GM15510 (cell line): ENCODE measurements around the gene SMIM44.

Experiments used
- POLR2A ChIP-seq: IDR thresholded peaks from 3 replicates; pipeline ENCODE4 v1.6.1; 2011; ENCODE audit warnings: borderline replicate concordance; ENCODE audit not compliant: insufficient read length; ENCODE audit errors: extremely low read depth

The SMIM44 gene

GRCh38 chr19:3478409-3479176, 4.6 kb downstream of the SMIM44 start:
- TF ChIP-seq POLR2A = no peak

DNA sequence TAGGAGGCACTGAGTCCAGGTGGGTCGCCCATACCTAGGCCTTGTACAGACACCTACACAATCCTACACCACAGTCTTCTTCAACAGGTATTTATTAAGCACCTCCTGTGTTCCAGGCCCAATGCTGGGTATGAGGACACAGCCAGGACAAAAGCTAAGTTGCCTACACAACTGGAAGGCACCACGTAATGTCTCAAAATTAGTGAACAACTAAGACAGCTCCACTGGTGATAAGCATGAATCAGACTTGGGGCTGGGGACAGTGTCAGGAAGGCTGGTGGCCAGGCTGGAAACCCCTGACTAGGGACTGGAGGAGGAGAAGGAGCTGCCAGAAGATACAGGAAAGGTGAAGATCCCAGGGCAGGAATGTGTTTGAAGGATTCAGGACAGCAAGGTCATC, 5.3 kb downstream of the SMIM44 start:
- TF ChIP-seq POLR2A = no peak

- TF ChIP-seq POLR2A = no peak
These were observed 5.7 kb downstream of the SMIM44 start for GRCh38 chr19:3477506-3477905.

DNA sequence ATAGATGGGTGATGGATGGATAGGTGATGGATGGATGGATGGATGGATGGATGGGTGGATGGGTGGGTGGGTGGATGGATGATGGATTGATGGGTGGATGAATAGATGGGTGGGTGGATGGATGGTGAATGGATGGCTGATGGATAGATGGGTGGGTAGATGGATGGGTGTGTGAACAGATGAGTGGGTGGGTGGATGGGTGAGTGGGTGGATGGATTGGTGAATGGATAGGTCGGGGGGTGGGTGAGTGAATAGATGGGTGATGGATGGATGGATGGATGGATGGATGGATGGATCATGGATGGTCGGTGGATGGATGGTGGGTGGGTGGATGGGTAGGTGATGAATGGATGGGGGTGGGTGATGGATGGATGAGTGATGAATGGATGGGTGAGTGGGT, 6.4 kb downstream of the SMIM44 start:
- TF ChIP-seq POLR2A = no peak

- no peak for TF ChIP-seq POLR2A
These were observed 7.8 kb downstream of the SMIM44 start for GRCh38 chr19:3475449-3475848.

DNA sequence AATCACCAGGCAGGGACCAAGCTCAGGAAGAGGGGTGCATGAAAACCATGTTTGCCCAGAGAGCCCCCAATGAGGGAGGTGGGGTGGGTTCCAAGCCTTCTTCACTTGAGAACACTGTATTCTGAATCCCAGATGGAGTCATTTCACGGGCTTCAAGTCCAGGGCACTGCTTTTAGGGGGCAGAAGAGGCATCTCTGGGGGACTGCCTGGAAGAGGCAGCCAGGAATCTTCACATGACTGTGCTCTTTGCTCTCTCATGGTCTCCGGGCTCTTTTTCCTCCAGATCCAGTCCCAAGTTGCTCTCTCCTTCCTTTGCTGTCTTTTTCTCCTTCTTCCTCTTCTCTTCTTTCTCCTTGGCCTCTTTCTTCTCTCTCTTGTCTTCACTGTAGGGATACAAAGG, 8.6 kb downstream of the SMIM44 start:
- TF ChIP-seq POLR2A = no peak

DNA sequence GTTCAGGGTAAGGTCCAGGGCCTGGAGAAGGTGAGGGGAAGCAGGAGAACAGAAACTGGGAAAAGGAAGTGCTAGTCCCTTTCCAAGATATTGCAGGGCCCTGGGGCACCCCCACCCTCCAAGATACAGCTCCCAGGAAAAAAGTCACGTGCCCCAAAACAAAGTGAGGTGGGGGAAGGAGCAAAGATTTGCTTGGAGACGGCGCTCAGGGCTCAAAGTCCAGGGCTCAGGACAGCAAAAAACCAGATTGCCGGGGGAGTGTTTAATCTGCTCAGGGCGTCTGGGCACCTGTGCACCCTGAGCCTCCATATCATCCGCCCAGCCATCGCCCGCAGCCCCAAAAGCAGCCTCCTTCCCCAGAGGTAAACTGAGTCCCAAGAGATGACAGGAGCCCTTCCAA, 9.2 kb downstream of the SMIM44 start:
- TF ChIP-seq POLR2A = no peak

- no peak for TF ChIP-seq POLR2A
These were observed 11.1 kb downstream of the SMIM44 start for GRCh38 chr19:3471954-3472655.

- TF ChIP-seq POLR2A = no peak
These were observed 12.6 kb downstream of the SMIM44 start for GRCh38 chr19:3470500-3471128.

GRCh38 chr19:3469638-3470499, 13.4 kb downstream of the SMIM44 start:
- no peak for TF ChIP-seq POLR2A

GRCh38 chr19:3468211-3468610, 15.0 kb downstream of the SMIM44 start:
- no peak for TF ChIP-seq POLR2A

- TF ChIP-seq POLR2A = no peak
These were observed 15.6 kb downstream of the SMIM44 start for GRCh38 chr19:3467437-3468198.

DNA sequence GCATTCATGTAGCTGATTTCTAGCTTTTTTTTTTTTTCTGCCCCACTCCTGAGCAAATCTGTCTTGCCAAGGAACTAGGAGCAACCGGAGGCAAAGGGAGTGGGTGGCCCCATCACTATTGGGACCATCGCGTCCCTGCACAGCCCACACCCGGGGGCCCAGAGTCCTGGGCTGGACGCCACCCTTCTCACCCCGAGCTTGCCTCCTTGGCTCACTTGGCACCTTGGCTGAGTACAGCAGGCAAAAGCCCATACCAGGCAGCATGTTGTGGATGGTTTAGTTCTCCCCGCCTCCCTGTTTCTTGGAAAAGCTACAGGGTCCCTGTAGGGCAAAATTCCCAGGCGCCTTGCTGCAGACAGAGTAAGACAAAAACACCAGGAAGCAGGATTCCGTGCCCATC, 16.6 kb downstream of the SMIM44 start:
- no peak for TF ChIP-seq POLR2A

DNA sequence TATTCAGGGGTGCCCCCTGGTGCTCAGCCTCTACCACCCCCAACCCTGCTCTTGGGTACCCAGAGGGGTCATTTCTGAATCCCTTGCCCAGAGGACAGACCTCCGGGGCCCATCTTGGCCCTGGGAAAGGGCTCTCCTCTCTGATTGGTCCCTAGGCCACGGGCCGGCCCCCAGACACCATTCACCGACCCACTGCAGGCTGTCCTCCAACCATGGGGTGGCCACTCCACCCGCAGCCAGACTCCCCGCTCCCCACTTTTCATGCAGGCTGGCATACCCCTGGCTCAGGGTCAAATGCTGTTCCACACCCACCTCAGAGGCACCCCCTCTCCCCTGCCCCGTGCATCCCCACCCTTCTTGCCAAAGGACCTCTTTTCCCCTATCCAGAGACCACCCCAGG, 17.7 kb downstream of the SMIM44 start:
- no peak for TF ChIP-seq POLR2A

DNA sequence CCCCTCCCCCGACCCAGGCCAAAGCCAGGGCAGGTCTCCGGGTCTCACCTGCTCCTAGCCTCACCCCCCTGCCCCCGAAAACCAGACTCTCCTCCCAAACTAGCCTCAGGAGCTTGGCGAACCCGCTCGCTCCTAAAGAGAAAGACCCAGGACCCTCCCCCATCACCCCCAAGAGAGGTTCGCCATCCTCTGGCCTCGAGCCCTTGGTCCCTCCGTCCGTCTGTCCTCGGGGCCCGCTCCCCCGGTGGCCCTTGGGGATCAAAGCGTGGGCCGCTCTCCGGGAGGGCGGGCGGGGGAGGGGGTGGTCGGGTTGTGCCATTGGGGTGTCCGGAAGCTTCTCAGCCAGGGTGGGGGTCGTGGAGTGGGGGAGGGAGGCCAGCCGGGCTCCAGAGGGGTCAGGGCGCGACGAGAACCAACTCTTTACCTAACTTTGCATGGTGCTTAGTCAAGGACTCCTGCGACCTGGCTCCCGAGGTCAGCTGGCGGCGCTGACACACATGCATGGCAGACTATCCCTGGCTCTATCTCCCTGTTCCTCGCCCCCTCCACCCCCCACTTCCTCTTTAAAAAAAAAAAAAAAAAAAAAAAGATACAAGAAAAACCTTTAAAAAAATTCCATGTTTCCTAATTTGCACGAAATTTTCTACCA, 18.5 kb downstream of the SMIM44 start:
- no peak for TF ChIP-seq POLR2A
